HG03571 (cell line): ENCODE measurements around the gene RGS12.

Experiments used
- ATAC-seq: cut with Tn5 transposase; IDR thresholded peaks from one replicate; pipeline ENCODE4 v1.9.1; 2021; ENCODE audit not compliant: unreplicated experiment

RGS12 gene

DNA sequence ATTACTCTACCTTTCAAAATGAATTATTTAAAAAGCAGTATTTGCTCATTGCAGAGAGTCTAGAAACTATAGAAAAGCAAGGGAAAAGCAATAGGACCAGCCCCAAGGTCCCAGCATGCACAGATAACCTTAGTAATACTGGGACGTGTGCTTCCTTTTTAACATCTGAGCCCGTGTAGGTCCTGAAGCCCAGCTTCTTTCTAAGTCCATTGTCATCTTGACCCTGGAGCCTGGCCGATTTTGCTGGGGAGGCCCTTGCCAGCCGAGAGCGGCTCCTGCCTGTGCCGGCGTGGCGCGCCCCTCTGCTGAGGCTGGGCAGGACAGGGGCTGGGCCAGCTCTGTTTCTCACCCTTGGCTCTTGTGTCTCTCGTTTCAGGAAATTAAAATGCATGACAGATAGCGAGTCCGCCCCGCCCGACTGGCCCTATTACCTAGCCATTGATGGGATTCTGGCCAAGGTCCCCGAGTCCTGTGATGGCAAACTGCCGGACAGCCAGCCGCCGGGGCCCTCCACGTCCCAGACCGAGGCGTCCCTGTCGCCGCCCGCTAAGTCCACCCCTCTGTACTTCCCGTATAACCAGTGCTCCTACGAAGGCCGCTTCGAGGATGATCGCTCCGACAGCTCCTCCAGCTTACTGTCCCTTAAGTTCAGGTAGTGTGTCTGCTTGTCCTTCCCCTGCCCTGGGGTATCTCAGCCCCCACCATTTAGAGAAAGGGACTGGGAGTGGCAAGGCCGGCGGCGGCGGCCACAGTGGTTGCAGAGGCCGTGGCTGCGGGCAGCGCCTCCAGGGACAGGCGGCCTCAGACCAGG, 39.8 kb upstream of the RGS12 start:
- ATAC-seq: no peak

DNA sequence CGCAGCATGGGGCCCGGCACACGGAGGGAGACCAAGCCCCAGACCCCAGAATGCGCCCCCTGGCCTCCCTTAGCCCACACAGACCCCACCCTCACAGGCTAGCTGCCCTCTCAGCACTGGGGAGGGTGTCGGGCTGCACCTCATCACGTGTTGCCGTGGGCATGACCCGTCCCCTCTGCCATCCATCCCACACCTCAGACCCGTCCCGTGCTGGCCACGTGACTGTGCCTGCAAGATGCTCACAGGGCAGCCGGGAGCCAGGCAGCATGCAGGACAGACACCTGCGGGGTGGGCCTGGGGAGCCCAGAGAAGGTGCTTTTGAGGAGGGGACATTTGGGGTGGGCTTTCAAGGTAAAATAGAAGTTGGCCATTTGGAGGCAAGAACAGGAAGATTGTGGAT, 39.0 kb upstream of the RGS12 start:
- no peak for ATAC-seq

DNA sequence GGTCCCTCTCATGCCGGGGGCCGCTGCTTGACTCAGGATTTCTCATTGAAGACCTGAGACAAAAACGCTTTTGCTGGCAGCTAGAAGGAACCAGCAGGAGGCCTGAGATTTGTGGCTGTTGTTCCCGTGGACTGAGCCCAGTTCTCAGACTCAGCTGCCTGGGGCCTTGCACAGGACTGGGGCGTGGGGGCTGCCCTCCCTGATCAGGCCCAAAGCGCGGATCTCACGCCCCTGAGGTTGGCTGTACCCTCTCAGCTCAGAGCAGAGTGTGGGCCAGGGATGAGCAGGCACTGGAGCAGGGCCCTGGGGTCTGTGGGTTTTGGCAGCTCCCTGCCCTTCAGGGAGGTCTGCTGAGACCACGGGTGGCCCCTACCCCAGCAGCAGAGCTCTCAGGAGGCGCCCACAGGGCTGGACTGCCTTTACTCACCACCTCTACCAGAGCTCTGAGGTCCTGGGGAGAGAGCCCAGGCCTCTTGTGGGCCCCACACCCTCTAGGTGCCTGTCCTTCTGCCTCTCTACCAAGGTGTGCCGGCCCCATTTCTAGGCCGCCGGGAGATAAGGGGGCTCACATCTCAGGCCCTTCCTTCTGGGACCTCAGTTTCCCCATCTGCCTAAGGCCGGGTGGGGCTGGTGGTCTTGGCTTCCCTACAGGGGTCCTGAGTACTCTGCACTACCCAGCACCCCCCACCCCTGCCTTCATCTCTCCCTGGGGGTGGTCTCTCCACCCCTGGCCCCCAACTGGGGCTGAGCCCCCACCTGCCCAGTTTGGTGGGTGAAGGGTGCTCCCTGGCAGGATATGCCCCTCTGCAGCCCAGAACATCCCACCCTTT, 38.3 kb upstream of the RGS12 start:
- ATAC-seq: no peak

DNA sequence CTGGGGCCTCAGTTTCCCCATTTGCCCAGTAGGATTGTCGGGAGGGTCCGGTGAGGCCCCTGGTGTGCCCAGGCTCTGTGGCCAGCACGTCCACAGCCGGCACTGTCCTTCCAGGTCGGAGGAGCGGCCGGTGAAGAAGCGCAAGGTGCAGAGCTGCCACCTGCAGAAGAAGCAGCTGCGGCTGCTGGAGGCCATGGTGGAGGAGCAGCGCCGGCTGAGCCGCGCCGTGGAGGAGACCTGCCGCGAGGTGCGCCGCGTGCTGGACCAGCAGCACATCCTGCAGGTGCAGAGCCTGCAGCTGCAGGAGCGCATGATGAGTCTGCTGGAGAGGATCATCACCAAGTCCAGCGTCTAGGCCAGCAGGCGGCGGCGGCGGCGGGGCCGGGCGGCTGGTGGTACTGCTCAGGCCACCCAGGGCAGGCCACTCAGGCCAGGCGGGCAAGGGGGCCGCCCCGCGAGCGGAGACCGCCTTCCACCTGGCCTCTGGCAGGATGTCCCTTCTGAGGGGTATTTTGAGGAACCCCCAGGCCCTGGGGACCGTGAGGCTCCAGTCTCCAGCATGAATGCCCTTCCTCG, 37.1 kb upstream of the RGS12 start:
- no peak for ATAC-seq

DNA sequence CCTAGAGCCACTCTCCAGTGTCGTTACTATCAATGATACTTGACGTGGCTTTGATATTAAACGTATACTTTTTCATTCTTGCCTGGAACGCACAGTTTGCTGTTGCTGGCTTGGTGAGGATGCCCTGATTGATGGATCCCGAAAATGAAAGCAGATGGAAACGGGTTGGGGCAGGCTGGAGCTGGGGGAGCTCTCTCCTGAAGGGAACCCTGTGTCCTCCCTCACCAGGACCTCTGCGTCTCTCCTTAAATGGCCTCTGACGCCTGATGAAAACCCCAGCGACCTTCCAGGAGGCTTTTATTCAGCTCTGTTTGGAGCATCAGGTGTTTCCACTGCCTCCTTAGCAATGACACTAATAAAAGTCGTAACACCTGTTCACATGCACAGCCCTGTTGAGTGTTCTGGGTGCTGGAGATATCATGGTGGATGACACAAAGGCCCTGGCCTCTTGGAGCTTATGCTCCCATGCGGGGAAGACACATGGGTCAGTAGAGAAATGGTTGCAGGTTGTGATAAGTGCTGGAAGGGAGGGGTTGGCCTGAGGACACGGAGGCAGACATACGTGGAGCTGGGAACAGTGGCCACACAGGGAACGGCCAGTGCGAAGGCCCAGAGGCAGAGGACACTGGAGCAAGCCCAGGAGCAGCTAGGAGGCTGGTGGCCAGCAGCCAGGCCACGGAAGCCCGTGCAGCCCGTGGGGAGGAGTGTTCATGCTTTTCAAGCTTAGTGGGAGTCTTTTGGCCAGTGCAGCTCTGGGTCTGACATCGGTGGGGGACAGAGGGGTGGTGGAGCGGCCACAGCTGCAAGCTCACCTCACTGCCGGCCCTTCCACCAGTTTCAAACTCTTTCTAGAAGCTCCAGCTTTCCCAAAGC, 36.4 kb upstream of the RGS12 start:
- ATAC-seq: no peak

DNA sequence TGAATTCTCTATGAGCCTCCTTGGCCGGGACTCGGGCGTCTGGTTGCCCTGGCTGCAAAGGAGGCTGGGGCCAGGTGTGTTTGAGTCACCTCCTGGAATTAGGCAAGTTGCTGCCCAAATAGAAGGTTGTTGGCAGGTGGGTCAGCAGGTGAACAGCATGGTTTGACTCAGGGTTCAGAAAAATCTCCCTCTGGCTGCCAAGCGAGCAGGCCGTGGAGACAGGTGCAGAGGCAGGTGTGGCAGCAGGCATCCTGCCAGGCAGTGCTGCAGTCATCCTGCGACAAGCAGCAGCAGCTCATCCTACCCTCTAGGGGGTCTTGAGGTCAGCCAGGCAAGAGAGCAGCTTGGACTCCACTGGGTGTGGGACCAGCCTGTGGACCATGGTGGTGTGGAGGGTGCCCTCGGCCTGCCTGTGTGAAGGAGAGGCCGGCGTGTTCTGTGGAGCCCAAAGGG, 35.7 kb upstream of the RGS12 start:
- no peak for ATAC-seq

DNA sequence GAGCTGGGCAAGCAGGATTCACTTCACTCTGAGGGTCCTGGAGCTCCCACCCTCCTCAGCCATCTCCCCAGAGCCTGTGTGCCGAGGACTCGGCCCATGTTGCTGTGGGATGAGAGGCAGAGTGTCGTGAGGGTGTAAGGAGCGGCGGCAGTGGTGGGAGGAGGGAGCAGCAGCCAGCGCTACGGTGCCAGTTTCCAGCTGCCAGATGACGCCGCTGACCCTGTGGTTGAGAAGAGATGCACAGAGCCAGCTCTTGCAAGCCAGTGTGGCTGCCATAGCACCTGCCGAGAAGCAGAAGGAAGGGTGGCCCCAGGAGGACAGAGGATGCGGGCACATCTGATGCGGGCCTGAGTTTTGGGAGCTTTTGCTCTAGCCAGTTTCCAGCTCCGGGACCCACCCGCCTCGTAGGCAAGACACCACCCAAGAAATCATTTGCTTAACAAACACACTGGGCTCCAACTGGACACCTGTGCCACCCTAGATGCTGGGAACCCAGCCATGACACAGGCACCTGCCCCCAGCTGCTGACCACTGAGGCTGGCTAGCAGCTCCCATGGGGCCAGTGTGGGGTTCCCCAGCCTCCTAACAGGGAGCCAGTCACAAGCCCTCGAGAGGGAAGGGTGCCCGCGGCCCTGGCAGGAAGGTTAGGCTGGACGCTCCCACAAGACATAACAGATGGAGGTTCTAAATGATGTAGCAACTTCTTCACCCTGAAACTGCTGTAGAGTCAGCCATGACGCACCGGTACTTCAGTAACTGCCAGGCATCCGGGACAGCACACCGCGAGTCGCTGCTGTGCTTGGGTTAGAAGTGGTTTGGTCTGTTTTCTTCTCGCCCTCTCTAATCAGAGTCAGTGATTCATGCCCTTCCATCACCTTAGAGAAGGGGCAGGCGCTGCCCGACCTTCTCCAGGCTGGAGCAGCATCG, 35.0 kb upstream of the RGS12 start:
- peak; percentile 54 for ATAC-seq

DNA sequence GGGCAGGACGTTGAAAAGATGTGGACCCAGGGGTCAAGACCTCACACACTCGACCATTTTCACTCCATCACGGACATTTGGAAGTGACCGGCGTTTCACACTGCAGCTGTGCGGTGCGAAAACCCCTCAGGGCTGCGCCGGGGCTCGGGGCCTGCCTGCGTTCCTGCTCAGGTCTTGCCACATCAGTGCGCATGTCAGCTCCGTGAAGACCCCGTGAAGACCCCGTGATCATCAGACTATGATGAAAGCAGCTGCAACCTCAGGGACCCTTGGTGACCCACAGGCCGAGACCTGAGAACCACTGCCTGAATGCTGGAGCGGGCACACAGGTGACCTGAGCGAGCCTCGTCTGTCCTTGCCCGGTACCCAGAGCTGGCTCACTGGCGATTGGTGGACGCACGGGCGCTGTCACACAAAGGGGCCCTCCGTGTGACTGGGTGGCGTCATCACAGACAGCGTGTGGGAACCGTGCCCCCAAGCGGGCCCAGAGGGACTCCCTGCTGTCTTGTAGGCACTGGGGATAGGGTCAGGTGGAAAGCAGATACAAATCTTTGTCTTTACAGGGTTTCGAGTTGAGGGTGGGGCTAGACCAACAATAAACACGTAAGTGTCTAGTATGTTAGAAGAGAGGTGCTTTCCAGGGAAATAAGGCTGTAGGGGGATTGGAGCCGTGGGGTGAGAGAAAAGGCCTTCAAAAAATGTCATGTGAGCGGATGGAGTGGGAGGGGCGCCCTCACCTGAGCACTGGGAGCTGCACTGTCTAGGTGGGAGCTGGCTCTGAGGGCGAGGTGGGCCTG, 31.2 kb upstream of the RGS12 start:
- ATAC-seq: no peak

DNA sequence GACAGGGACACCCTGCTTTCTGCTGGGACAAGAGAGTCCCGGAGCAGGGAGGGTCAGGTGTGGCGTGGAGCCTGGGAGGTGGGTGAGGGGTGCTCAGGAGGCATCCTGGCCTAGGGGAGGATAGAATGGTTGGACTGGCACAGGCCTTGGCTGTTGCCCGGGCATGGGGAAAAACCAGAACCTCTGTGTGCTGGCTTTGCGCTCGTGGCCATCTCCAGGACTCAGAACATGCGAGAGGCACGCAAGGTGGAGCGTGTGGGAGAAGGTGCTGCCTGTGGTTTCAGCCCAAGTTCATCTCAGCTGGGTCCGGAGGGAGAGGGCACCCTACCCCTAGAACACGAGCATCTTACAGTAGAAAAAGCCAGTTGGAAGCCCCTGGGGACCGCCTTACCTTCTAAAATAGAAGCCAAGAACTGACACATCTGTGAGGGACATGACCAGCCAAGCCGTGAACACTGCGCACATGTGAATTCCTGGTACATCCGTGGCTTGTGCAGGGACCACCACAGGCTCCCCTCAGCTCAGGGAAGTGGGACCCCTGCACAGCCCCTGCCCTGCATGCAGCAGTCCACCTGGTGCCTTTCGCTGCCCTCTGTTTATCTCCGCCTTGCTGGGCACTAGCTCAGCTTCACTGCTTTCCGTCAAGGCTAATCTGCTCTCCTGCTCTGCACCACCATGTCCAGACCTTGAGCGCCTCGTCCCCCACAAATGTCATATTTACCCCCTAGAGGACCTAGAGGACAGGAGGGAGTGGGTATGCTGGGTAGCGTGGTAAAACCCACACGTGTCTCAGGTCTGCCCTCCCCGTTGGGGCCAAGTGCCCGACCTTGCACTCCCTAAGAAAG, 30.4 kb upstream of the RGS12 start:
- no peak for ATAC-seq

DNA sequence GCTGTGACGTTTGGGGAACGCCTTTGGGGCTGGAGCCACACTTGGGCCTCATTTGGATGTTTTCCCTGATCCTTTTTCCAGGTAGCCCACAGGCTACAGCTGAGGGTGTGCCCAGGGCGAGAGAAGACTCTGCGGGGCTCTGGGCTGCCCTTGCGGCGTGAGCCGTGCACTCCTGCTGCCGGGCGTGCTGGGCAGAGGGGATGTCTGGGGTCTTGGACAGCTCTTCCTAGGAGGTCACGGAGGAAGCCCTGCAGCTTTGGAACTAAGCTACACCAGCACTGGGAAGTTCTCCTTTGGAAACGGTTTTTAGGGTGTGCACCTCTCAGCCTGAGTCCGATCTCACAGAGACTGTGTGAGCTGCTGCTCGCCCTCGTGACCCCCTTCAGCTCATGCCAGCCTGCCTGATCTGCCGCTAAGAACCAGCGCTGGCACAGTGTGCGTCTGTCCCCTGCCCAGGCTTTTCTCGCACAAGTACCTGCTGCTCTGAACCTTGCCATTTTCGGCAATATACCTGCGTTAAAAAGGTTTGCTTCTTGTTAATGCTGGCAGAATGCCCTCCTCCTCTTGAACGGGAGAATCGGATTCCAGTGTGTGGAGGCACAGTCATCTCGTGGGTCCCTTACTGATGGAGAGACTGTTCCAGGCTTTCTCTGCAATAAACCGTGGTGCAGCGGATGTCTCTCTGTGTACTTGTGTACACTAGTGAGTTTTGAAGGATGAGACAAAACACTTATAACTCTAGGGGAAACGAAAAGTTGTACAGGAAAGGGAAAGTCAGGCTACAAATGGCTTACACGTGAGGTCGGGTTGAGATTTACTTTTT, 29.6 kb upstream of the RGS12 start:
- no peak for ATAC-seq

DNA sequence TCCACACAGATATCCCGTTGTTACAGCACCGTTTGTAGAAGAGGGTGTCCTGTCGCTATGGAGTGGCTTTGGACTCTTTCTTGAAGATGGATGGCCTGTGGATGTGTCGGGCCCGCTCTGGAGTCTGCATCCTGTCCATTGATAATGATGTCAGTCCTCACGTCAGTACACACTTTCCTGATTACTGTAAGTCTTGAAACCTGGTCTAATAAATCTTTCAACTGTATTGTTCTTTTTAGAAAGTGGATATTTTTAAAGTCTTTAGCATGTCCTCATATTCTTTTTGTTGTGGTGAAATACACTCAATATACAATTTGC, 29.0 kb upstream of the RGS12 start:
- ATAC-seq: no peak

DNA sequence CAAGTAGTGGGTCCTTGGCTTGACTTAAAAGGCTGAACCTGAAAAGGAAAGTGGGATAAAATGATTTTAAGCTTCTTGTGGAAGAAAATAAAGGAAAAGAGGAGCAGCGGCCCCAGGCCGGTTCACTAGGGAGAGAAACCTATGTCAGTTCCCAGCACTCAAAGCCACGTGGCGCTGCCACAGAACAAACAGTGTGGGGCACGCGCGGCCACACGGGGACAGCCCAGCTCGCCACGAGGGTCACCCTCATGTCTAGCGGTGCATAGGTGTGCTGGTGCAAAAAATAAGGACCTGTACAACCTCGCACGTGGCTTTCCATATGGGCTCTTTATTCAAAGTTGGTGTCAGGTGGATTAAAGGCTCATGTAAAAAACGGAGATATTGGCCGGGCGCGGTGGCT, 26.7 kb upstream of the RGS12 start:
- ATAC-seq: no peak

DNA sequence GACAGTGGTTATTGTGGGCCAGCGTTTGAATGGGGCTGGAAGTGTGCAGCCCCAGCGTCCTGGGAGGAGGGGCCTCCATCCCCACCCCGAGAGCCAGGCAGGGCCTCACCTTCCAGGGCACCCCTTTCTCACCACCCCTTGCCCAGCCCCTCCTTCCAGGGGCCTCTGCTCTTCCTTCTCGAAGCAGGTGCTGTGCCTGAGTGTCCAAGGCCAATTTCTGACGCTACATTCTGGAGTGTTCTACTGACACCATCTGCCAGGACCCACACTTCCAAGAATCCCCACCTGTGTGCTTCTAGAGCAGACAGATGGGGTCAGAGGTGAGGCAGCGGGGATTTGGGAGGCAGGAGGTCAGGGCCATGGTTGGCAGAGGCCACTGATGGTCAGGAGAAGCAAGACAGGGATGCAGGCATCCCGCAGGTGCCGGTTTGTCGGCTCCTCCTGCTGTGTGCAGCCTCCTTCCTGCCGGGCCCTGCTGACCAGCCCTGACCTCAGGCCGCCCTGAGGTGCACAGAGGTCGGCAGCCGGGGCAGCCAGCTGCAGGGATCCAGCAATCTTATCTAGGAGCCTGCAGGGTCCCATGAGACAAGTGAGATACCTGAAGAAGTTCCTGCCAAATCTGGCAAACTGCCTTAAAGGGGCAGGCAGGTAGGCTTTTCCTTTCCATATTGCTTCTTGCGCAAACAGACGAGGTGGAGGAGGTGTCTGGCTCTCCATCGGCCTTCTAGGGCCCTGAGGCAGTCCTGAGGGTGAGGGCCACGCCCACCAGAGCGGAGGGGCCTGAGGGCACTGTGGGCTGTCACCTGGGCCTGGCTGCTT, 25.0 kb upstream of the RGS12 start:
- ATAC-seq: no peak

DNA sequence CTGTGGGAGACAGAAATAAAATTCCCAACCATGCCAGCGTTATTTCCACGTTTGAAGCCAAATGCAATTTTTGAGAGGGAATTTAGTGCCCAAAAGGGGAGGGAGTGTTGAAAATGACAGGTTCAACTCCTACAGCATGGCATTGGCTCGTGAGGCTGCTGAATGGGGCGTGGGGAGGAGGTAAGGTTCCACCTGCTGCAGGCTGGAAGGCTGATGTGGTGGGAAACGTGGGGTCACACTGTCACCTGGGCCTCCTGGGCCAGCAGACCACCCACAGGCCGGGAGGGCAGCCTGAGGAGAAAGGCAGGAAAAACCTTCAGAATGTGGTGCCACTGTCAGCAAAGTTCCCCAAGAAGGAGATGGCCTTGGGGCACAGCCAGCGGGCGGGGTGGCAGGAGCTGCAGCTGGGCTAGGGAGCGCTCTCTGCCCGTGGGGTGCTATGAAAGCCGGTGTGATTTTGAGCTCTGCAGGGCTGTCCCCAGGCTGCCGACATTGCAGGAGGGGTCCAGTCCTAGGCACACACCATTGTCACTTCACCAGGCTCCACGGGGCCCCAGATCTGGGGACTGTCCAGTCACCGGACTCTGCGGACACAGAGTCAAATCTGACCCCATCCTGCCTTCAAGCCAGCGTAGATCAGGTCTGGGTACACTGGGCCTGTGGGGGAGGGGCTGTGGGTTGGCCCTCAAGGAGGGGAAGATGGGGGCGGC, 24.3 kb upstream of the RGS12 start:
- no peak for ATAC-seq

DNA sequence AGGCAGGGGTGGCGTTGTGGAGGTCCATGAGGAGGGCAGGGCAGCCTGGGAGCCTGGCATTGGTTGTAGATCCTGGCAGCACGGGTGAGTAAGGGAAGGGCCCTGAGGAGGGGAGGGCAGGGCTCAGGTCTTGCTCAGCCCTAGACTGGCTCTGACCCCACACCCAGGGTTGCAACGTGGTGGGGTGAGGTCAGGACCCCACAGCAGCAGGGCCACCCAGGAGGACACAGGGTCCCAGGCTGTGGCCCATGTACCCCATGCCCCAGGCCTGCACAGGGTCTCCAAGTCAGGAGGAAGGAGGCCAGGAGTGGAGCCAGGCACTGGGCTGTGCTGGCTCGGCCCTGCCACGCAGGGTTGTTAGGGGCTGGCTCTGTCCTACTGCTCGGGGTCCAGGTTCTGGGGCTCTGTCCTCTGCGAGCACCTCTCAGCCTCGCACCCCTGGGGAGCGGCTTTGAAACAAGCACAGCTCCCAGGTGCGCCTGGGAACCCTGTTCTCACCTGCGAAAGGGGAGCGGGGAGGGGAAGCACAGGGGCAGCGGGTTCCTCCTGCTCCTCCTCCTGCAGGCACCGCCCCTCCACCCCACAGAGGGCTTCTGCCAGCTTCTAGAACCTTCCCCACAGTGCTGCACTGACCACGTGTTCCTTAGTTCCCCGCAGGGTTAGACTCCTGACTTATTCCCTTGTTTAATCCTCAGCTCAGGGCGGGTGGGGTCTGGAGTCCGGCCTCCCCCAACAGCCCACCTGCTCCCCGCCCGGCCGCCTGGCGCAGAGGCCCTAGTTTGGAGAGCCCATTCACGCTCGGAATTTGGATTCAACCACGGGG, 23.5 kb upstream of the RGS12 start:
- ATAC-seq: no peak
